Glutamatergic neuron (in vitro differentiated cells): ENCODE measurements around the gene SECTM1. TPM values are rescaled to one million over a fixed set of nuclear protein-coding genes. Genes with fewer than 3 reads are reported as not detected.

Experiments used
- DNase-seq: peaks from one replicate; pipeline ENCODE4 v3.0.0; 2022
- H3K27ac Mint-ChIP-seq: one replicate; pipeline ENCODE4 v1.8.0; 2020; ENCODE audit warnings: mild to moderate bottlenecking, mixed read lengths, inconsistent platforms; ENCODE audit not compliant: unreplicated experiment
- H3K27me3 Mint-ChIP-seq: one replicate; pipeline ENCODE4 v1.8.0; 2020; ENCODE audit warnings: mild to moderate bottlenecking, moderate library complexity, mixed read lengths, inconsistent platforms; ENCODE audit not compliant: unreplicated experiment
- H3K36me3 Mint-ChIP-seq: one replicate; pipeline ENCODE4 v1.8.0; 2020; ENCODE audit warnings: mild to moderate bottlenecking, mixed read lengths, inconsistent platforms; ENCODE audit not compliant: unreplicated experiment
- H3K4me1 Mint-ChIP-seq: one replicate; pipeline ENCODE4 v1.8.0; 2020; ENCODE audit warnings: mild to moderate bottlenecking, low read depth, mixed read lengths, inconsistent platforms; ENCODE audit not compliant: unreplicated experiment
- H3K4me3 Mint-ChIP-seq: one replicate; pipeline ENCODE4 v1.8.0; 2020; ENCODE audit warnings: mild to moderate bottlenecking, mixed read lengths, inconsistent platforms; ENCODE audit not compliant: unreplicated experiment
- H3K9me3 Mint-ChIP-seq: one replicate; pipeline ENCODE4 v1.8.0; 2020; ENCODE audit warnings: mild to moderate bottlenecking, moderate library complexity, mixed read lengths, inconsistent platforms; ENCODE audit not compliant: unreplicated experiment
- total RNA-seq: library from RNA; stranded (reverse); fragmentation: NEBNext Ultra II Directional; extraction: Animal tissue kit (Norgen Biotek cat#: 25700); gene quantifications from one replicate; pipeline ENCODE4 v1.2.1, GENCODE V29; 2021; ENCODE audit not compliant: unreplicated experiment
- TF ChIP-seq, protein P1 (sequence below): fragments of 200-600 bp; sonication (generic); IDR thresholded peaks from one replicate; pipeline ENCODE4 v1.5.0; 2021; ENCODE audit not compliant: partially characterized antibody, unreplicated experiment

SECTM1 gene
- total RNA-seq, 1 donor from 2014 or later = 0.29 TPM

DNA sequence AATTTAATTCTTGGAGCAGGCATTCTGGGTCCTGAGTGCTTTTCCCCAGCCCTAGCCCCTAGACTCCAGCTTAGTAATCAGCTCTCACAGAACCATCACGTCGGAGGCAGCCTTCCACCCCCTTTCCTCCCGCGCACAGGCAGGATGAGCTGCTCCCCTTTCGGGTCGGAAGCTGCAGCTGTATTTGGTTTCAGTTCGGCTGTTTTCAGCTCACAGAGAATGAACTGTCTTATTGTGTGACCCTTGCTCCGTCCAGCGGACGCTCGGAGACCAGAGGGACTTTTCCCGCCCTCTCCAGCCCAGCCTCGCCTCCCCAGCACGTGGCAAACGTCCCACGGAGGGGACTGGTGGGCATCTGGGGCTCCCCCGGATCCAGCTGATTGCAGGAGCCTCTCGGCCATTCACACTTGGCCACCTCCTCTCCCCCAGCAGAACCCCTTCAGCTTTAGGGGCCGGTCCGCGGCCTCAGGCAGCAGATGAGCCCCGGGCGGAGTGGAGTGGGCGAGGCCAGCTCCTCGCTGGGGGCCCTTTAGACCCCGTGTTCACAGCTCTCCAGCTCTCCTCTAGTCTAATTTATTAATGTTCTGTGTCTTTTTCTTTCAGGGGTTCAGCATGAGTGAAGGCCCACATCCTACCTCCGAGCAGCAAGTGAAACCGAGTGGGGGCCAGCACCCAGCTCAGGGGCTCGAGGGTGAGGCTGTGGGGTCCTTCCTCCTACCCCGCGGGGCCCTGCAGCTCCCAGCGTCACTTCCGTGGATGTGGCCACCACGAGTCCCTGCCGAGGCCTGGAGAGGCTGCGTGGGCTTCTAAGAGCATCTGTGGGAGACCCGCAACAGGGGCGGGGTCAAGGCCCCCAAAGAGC lies 37.1 kb upstream of the SECTM1 start:
- no peak overlapping the region for H3K27ac Mint-ChIP-seq
- peaks cover 8% of the 10 kb centered on the region for H3K4me1 Mint-ChIP-seq
- peak overlapping the region; percentile 49 for H3K4me3 Mint-ChIP-seq
- peaks cover 3% of the 10 kb centered on the region for H3K9me3 Mint-ChIP-seq
- no peaks in the 10 kb centered on the region for H3K36me3 Mint-ChIP-seq
- DNase-seq = no peak
- H3K27me3 Mint-ChIP-seq = peaks cover 10% of the 10 kb centered on the region
- TF ChIP-seq, protein P1, sequence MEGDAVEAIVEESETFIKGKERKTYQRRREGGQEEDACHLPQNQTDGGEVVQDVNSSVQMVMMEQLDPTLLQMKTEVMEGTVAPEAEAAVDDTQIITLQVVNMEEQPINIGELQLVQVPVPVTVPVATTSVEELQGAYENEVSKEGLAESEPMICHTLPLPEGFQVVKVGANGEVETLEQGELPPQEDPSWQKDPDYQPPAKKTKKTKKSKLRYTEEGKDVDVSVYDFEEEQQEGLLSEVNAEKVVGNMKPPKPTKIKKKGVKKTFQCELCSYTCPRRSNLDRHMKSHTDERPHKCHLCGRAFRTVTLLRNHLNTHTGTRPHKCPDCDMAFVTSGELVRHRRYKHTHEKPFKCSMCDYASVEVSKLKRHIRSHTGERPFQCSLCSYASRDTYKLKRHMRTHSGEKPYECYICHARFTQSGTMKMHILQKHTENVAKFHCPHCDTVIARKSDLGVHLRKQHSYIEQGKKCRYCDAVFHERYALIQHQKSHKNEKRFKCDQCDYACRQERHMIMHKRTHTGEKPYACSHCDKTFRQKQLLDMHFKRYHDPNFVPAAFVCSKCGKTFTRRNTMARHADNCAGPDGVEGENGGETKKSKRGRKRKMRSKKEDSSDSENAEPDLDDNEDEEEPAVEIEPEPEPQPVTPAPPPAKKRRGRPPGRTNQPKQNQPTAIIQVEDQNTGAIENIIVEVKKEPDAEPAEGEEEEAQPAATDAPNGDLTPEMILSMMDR = no peak

DNA sequence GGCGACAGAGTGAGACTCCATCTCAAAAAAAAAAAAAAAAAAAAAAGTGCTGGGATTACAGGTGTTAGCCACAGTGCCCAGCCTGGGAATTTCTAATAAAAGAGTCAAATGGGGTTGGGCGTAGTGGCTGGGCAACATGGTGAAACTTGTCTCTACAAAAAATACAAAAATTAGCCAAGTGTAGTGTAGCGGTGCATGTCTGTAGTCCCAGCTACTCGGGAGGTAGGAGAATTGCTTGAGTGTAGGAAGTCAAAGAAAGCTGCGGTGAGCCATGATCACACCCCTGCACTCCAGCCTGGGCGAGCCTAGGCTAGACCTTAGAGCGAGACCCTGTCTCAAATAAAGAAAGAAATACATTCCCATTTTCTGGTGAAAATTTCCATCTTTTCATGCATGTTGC lies 35.6 kb upstream of the SECTM1 start:
- Mint-ChIP-seq H3K4me3 (no peak overlapping the region), H3K9me3 (peaks cover 3% of the 10 kb centered on the region), H3K27me3 (peaks cover 10% of the 10 kb centered on the region), H3K36me3 (no peaks in the 10 kb centered on the region), H3K4me1 (peaks cover 11% of the 10 kb centered on the region), H3K27ac (no peak overlapping the region)
- DNase-seq = no peak
- TF ChIP-seq, protein P1 = no peak

DNA sequence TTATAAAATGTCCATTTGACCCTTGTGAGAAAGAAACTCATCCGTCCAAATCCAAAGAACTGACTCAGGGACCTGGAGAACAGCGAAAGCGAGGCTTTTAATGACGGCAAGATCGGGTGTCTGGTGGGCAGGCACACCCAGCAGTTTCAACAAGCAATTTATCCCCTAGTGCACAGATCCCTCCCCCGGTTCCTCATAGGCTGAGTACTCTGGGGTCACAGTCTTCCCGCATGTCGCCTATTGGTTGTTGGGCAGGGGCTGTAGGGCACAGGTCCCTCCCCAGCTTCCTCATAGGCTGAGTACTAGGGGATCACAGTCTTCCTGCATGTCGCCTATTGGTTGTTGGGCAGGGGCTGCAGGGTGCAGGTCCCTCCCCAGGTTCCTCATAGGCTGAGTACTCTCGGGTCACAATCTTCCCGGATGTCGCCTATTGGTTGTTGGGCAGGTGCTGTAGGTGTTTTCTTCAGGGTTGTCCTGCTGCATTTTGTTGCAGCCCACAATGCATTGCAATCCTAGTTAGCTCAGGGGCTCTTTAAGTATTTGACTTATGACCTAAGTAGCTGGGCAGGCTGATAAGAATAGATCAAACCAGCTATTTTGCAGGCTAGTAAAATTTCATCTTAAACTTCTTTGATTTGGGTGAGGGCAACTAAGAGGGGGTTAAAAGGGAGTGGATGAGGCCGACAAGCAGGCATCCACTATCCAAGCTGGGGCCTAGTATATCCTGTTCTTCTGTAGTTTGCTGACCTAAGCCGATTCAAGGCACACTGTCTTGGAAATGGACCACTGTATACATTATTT lies 34.4 kb upstream of the SECTM1 start:
- H3K27me3 Mint-ChIP-seq = peaks cover 9% of the 10 kb centered on the region
- H3K9me3 Mint-ChIP-seq = peaks cover 3% of the 10 kb centered on the region
- H3K4me1 Mint-ChIP-seq = peaks cover 8% of the 10 kb centered on the region
- H3K4me3 Mint-ChIP-seq = peak overlapping the region; percentile 51
- peak overlapping the region; percentile 36 for H3K27ac Mint-ChIP-seq
- TF ChIP-seq, protein P1 = no peak
- peak; percentile 43 for DNase-seq
- H3K36me3 Mint-ChIP-seq = no peaks in the 10 kb centered on the region

DNA sequence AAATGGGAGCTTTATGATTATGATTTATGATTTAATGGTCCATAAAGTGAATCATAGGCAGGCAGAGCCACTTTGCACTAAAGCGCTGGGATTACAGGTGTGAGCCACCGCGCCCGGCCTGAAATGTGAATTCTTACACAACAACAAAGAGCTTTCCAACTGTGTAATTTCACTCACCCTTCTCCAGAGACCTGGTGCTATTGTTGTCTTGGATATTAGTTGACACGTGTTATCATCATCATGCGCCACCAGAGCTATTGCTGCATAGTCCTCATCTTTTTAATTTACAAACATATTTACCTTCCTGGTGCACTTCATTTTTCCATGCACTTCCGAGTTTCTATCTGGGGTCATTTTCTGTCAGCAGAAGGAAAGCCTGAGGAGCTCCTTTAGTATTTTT lies 33.2 kb upstream of the SECTM1 start:
- no peak overlapping the region for H3K4me3 Mint-ChIP-seq
- no peak for DNase-seq
- no peaks in the 10 kb centered on the region for H3K36me3 Mint-ChIP-seq
- H3K9me3 Mint-ChIP-seq = peaks cover 1% of the 10 kb centered on the region
- no peak overlapping the region for H3K27ac Mint-ChIP-seq
- peaks cover 8% of the 10 kb centered on the region for H3K4me1 Mint-ChIP-seq
- TF ChIP-seq, protein P1 = no peak
- H3K27me3 Mint-ChIP-seq = peaks cover 3% of the 10 kb centered on the region
